Measurements from ENCODE around the gene RFX8. TPM values are rescaled to one million over a fixed set of nuclear protein-coding genes. Genes with fewer than 3 reads are reported as not detected.
"Not testable (repeated sequence)": the region's sequence is repeated elsewhere in the genome, so short reads cannot be mapped to it uniquely, and the experiment has no call there.

Gene RFX8
- total RNA-seq, 2 donors from 2014 or later = 0.44 TPM; not detected in 1

DNA sequence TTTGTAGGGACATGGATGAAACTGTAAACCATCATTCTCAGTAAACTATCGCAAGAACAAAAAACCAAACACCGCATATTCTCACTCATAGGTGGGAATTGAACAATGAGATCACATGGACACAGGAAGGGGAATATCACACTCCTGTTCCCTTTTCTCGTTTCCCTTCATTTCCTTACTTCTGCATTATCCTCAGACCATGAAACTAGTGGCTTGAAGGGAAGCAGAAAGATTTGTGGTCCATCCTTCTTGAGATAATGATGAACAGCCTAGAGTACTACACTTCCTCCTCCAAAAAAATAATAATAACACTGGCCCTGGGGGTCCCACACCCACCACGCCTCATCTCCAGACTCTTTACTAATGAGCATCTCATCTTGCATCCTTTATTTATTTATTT, 30.4 kb upstream of the RFX8 start:
- not testable (repeated sequence) for H3K36me3 Mint-ChIP-seq (ENCODE audit: low read depth); DNase-seq; ATAC-seq; H3K9me3 ChIP-seq (ENCODE audit: control insufficient read depth, low read length, poor library complexity, severe bottlenecking); H3K4me3 Mint-ChIP-seq; H3K27ac Mint-ChIP-seq; H3K27me3 Mint-ChIP-seq
- peaks cover 13% of the 10 kb centered on the region for H3K4me1 Mint-ChIP-seq

DNA sequence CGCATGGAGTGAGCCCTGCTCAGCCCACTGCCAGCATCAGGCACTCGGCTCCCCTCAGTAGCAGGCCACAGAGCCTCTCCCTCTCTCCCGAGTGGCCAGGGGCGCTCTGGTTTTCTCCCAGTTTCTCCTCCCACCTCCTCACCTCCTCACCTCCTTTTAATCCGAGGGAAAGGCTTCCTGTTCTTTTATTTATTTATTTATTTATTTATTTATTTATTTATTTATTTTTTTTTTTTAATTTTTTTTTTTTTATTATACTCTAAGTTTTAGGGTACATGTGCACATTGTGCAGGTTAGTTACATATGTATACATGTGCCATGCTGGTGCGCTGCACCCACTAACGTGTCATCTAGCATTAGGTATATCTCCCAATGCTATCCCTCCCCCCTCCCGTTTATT, 29.8 kb upstream of the RFX8 start:
- not testable (repeated sequence) for H3K27me3 Mint-ChIP-seq; ATAC-seq; H3K9me3 ChIP-seq (ENCODE audit: control insufficient read depth, low read length, poor library complexity, severe bottlenecking); H3K27ac Mint-ChIP-seq; H3K36me3 Mint-ChIP-seq (ENCODE audit: low read depth); DNase-seq; H3K4me3 Mint-ChIP-seq
- peaks cover 13% of the 10 kb centered on the region for H3K4me1 Mint-ChIP-seq

DNA sequence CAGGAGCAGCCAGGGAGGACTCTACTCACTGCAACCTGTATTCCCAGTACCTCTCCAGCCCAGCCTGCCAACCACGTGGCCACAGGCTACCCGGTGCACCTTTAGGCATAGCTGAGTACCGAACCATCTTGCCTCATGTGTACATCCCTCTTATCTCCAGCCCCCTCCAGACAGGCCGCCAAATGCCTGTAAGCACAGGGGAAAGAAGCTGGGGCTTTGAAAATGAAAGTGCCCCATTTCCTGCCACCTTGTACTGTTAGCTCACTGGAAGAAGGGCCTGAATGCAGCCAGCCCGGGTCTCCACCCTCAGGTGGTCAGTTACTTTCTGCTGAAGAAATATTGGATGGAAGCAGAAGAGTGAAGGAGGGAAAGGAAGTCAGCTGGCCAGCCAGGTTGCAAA, 27.2 kb upstream of the RFX8 start:
- no peak overlapping the region for H3K27ac Mint-ChIP-seq
- H3K9me3 ChIP-seq (ENCODE audit: control insufficient read depth, low read length, poor library complexity, severe bottlenecking) = no peaks in the 10 kb centered on the region
- ATAC-seq = no peak
- H3K4me1 Mint-ChIP-seq = peaks cover 13% of the 10 kb centered on the region
- H3K27me3 Mint-ChIP-seq = peaks cover 4% of the 10 kb centered on the region
- no peak for DNase-seq
- H3K4me3 Mint-ChIP-seq = peak overlapping the region; percentile 43
- no peaks in the 10 kb centered on the region for H3K36me3 Mint-ChIP-seq (ENCODE audit: low read depth)

DNA sequence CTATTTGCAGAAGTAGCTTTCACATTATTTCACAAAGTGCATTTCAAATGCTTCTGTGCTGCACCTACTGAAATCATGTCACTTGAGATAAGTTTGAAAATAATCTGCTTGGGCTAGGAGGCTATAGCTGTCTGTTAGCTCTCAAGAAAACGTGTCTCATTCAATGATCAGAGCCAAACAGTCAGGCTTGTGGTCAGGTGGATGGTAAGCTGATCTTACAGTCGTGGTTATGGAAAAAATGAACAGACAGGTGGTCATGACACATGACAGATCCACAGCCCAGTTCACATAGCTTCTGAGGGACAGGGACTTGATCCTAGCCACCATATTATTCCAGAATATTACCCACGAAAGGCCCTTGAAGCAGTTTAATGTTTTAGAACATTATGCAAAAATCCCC, 26.5 kb upstream of the RFX8 start:
- ATAC-seq = no peak
- H3K4me1 Mint-ChIP-seq = peaks cover 13% of the 10 kb centered on the region
- no peak overlapping the region for H3K27ac Mint-ChIP-seq
- no peaks in the 10 kb centered on the region for H3K9me3 ChIP-seq (ENCODE audit: control insufficient read depth, low read length, poor library complexity, severe bottlenecking)
- peaks cover 4% of the 10 kb centered on the region for H3K27me3 Mint-ChIP-seq
- no peak for DNase-seq
- H3K4me3 Mint-ChIP-seq = no peak overlapping the region
- no peaks in the 10 kb centered on the region for H3K36me3 Mint-ChIP-seq (ENCODE audit: low read depth)

DNA sequence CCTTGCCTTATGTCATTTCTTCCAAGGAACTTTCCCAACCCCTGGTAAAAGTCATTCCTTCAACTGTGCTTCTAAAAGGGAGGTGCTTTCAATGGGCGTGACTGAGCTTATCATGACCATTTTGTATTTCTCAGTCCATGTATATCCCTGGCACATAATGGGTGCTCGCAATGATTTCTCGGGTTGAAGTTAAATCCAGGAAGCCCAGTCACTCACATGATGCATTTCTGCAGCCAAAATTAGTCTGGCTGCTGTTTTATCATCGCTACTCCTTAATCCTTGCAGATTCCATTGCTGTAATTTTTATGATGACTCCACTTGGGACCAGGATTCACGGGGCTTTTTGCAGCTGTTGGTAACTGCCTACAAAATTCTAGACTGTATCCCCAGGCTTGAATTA, 25.9 kb upstream of the RFX8 start:
- H3K36me3 Mint-ChIP-seq (ENCODE audit: low read depth) = no peaks in the 10 kb centered on the region
- DNase-seq = no peak
- H3K27ac Mint-ChIP-seq = no peak overlapping the region
- H3K4me3 Mint-ChIP-seq = no peak overlapping the region
- no peak for ATAC-seq
- H3K4me1 Mint-ChIP-seq = peaks cover 13% of the 10 kb centered on the region
- H3K27me3 Mint-ChIP-seq = peaks cover 4% of the 10 kb centered on the region
- no peaks in the 10 kb centered on the region for H3K9me3 ChIP-seq (ENCODE audit: control insufficient read depth, low read length, poor library complexity, severe bottlenecking)

DNA sequence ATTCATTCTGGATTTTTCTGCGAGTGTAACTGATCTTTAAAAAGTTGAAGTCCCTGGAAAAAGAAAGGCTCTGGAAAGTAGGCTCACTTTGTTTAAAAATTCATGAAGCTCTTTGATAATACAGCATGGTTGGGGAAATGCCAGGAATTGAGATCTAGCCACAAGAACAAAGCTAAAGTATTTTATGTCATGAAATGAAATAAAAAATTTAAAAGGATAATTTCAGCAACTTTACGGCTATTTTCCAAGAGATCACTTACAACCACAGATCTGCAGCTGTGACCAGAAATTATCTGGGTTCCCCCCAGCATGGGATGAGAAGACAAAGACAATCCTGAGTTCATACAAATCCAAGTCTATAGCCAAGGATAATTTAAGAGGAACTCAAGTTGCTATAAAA, 25.3 kb upstream of the RFX8 start:
- ATAC-seq (no peak), DNase-seq (no peak)
- no peaks in the 10 kb centered on the region for H3K9me3 ChIP-seq (ENCODE audit: control insufficient read depth, low read length, poor library complexity, severe bottlenecking)
- Mint-ChIP-seq H3K36me3 (ENCODE audit: low read depth) (no peaks in the 10 kb centered on the region), H3K27ac (no peak overlapping the region), H3K27me3 (peaks cover 4% of the 10 kb centered on the region), H3K4me1 (peaks cover 13% of the 10 kb centered on the region), H3K4me3 (no peak overlapping the region)

DNA sequence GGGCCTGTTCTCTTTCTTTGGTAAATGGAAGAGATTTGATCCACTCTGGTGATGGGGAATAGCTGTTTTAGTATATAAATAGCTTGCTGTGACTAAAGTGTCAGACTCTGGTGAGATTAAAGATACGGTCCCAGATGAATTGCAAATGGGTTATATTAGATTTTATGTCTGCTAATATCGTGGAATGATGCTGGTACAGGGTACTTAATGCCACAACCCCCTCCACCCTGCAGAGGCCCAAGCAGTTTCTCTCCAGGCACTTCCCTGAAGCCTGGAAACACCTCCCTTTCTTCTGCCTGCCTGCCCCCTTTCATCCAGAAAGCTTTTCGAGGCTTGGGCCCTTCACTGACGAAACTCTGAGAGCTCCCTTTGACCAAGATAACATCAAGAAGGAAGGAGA, 21.4 kb upstream of the RFX8 start:
- no peaks in the 10 kb centered on the region for H3K4me1 Mint-ChIP-seq
- H3K27ac Mint-ChIP-seq = no peak overlapping the region
- no peak overlapping the region for H3K4me3 Mint-ChIP-seq
- DNase-seq (no peak), ATAC-seq (no peak)
- H3K36me3 Mint-ChIP-seq (ENCODE audit: low read depth) = peaks cover 2% of the 10 kb centered on the region
- H3K27me3 Mint-ChIP-seq = no peaks in the 10 kb centered on the region
- no peaks in the 10 kb centered on the region for H3K9me3 ChIP-seq (ENCODE audit: control insufficient read depth, low read length, poor library complexity, severe bottlenecking)

DNA sequence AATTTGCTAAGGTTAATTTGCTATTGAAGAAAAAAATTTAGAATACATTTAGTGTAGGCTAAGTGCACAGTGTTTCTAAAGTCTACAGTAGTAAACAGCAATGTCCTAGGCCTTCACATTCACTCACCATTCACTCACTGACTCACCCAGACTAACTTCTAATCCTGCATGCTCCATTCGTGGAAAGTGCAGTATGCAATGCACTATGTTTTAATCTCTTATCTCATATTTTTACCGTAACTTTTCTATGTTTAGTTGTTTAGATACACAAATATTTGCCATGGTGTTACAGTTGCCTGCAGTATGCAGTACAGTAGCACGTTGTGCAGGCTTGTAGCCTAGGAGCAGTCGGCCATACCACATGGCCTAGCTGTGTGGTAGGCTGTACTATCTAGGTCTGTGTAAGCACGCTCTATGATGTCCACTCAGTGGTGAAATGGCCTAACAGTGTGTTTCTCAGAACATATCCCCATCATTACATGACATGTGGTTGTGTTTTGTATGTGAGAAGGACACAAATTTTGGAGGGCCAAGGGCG, 18.1 kb upstream of the RFX8 start:
- H3K4me1 Mint-ChIP-seq = no peaks in the 10 kb centered on the region
- H3K27me3 Mint-ChIP-seq = no peaks in the 10 kb centered on the region
- H3K36me3 Mint-ChIP-seq (ENCODE audit: low read depth) = peaks cover 6% of the 10 kb centered on the region
- H3K9me3 ChIP-seq (ENCODE audit: control insufficient read depth, low read length, poor library complexity, severe bottlenecking) = no peaks in the 10 kb centered on the region
- no peak overlapping the region for H3K4me3 Mint-ChIP-seq
- no peak overlapping the region for H3K27ac Mint-ChIP-seq
- DNase-seq (no peak), ATAC-seq (no peak)

DNA sequence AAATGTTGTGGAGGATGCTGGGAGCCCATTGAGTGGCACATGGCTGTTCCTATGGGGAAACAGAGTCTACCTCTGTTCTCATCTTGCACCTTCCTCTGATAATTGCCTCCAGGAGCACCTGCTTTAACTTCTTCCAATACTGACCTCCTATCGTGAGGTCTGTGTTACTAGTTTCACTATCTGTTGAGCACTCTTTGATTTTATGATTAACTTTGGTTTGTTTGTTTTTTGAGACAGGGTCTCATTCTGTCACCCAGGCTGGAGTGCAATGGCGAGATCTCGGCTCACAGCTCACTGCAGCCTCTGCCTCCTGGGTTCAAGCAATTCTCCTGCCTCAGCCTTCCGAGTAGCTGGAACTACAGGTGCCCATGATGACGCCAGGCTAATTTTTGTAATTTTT, 12.1 kb upstream of the RFX8 start:
- peak overlapping the region; percentile 71 for H3K4me3 Mint-ChIP-seq
- DNase-seq = no peak
- H3K4me1 Mint-ChIP-seq = peaks cover 18% of the 10 kb centered on the region
- H3K36me3 Mint-ChIP-seq (ENCODE audit: low read depth) = peaks cover 3% of the 10 kb centered on the region
- no peak for ATAC-seq
- peak overlapping the region; percentile 59 for H3K27ac Mint-ChIP-seq
- no peaks in the 10 kb centered on the region for H3K9me3 ChIP-seq (ENCODE audit: control insufficient read depth, low read length, poor library complexity, severe bottlenecking)
- no peaks in the 10 kb centered on the region for H3K27me3 Mint-ChIP-seq

DNA sequence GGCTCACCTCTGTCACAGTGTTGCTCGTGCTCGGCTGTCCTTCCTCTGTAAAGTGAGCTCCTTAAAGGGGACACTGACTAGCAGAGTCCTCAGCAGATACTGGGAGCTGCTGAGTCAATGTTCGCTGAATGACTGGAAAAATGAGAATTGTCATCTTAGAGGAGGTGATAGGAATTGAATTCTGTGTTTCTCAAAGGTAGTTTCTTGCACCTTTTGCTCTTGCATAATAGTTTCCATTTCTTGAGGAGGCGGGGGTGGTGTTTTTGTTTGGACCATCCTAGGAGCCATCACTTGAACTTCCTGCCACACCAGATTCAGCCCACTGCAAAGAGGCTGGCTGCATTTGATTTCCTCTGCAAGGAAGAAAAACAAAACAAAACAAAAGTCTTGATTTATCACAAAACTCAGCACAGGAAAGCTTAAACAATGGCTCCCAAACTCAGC, 11.4 kb upstream of the RFX8 start:
- no peak for ATAC-seq
- peaks cover 18% of the 10 kb centered on the region for H3K4me1 Mint-ChIP-seq
- peaks cover 3% of the 10 kb centered on the region for H3K36me3 Mint-ChIP-seq (ENCODE audit: low read depth)
- peak overlapping the region; percentile 71 for H3K4me3 Mint-ChIP-seq
- no peaks in the 10 kb centered on the region for H3K9me3 ChIP-seq (ENCODE audit: control insufficient read depth, low read length, poor library complexity, severe bottlenecking)
- no peak for DNase-seq
- H3K27me3 Mint-ChIP-seq = no peaks in the 10 kb centered on the region
- H3K27ac Mint-ChIP-seq = peak overlapping the region; percentile 59

DNA sequence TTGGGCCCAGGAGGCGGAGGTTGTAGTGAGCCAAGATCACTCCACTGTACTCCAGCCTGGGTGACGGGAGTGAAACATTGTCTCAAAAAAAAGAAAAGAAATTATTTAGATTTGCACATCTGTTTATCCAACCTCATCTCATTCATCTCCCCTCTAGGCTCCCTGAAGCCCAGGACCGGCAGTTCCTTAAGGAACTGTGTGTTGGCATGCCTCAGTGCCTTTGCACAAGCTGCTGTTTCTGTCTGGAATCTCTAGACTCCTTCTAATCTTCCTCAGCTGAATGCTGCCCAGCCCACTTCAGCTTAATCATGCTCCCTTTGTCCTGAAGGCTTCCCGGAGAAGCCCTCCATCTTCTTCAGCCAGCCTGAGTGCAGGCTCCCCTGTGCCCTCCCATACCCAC, 10.9 kb upstream of the RFX8 start:
- Mint-ChIP-seq H3K4me1 (peaks cover 18% of the 10 kb centered on the region), H3K36me3 (ENCODE audit: low read depth) (peaks cover under 1% of the 10 kb centered on the region), H3K27ac (peak overlapping the region; percentile 59), H3K27me3 (no peaks in the 10 kb centered on the region), H3K4me3 (no peak overlapping the region)
- DNase-seq (no peak), ATAC-seq (no peak)
- H3K9me3 ChIP-seq (ENCODE audit: control insufficient read depth, low read length, poor library complexity, severe bottlenecking) = no peaks in the 10 kb centered on the region

DNA sequence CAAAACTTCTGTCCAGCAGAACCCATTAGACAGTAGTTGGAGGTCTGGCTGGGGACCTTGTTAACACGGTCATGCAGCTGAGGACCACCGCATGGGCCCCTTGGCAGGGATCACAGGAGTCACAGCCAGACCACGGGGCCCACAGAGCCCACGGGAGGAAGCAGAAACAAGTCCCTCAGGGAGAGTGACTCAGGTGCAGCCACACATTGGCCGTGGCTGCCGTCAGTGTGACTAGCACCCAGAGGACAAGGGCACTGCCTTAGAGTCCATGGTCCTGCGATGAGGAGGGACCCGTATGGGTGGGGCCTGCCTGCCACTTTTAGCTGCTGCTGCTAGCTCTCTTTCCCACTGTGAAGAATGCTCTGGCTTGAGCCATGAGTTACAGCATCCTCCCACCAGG, 5.9 kb upstream of the RFX8 start:
- Mint-ChIP-seq H3K4me3 (no peak overlapping the region), H3K4me1 (peaks cover 9% of the 10 kb centered on the region), H3K27ac (no peak overlapping the region), H3K27me3 (no peaks in the 10 kb centered on the region), H3K36me3 (ENCODE audit: low read depth) (no peaks in the 10 kb centered on the region)
- no peaks in the 10 kb centered on the region for H3K9me3 ChIP-seq (ENCODE audit: control insufficient read depth, low read length, poor library complexity, severe bottlenecking)
- no peak for ATAC-seq
- DNase-seq = no peak

DNA sequence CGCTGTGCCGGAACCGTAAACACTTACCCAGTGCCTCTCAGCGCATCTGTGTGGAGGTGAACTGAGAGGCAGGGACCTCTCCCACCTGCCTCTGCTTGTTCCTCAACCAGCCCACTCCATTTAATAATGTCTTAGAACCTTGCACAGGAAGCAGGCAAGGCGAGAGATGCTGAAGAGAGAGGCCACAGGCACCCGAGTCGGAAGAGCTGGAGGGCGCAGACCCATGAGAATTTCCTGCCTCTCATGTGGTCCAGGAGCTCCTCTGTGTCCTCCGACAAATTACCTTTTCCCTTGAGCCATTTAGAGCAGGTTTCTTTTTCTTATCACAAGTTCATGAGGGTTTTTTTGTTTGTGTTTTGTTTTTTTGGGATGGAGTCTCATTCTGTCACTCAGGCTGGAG, 4.9 kb upstream of the RFX8 start:
- Mint-ChIP-seq H3K27ac (peak overlapping the region; percentile 9), H3K4me1 (peaks cover 11% of the 10 kb centered on the region), H3K27me3 (no peaks in the 10 kb centered on the region), H3K36me3 (ENCODE audit: low read depth) (no peaks in the 10 kb centered on the region), H3K4me3 (no peak overlapping the region)
- no peaks in the 10 kb centered on the region for H3K9me3 ChIP-seq (ENCODE audit: control insufficient read depth, low read length, poor library complexity, severe bottlenecking)
- ATAC-seq = no peak
- no peak for DNase-seq

DNA sequence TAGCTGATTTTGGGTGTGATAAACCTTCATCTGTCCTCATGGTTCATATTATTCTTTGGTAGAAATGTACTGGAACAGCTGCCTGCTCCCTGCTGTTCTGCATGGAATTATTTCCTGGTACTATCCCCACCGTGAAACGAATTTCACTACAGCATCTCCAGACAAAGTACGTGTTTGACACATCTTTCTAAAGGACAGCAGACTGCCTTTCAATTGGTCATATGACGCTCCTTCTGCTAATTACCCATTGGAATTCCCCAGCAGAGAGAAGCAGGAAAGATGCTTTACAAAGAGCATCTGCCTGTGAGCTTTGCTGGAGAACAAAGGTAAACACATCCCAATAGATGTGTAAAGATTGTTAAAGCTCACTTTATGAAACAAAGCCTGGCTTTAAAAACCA, 4.4 kb upstream of the RFX8 start:
- Mint-ChIP-seq H3K4me3 (no peak overlapping the region), H3K4me1 (peaks cover 11% of the 10 kb centered on the region), H3K27me3 (no peaks in the 10 kb centered on the region), H3K27ac (peak overlapping the region; percentile 9), H3K36me3 (ENCODE audit: low read depth) (no peaks in the 10 kb centered on the region)
- no peak for DNase-seq
- no peaks in the 10 kb centered on the region for H3K9me3 ChIP-seq (ENCODE audit: control insufficient read depth, low read length, poor library complexity, severe bottlenecking)
- ATAC-seq = no peak

All from T-helper 17 cell (primary cell).